Measurements from ENCODE around the gene MND1. TPM values are rescaled to one million over a fixed set of nuclear protein-coding genes. Genes with fewer than 3 reads are reported as not detected.

Gene MND1
- total and polyA plus RNA-seq, 8 donors = 0.25 to 0.70 (median 0.35) TPM; not detected in 3

GRCh38 chr4:153374442-153374841, 30.0 kb downstream of the MND1 start:
- no peak for FAIRE-seq
- Histone ChIP-seq H3K9me3 (no peaks in the 10 kb centered on the region), H3K27ac (no peak overlapping the region), H3K27me3 (no peaks in the 10 kb centered on the region), H3K4me1 (no peaks in the 10 kb centered on the region), H3K36me3 (no peaks in the 10 kb centered on the region), H3K4me3 (no peak overlapping the region)
- DNase-seq = no peak
- 78% methylated on average over 2 of the region's 2 CpGs for WGBS, 2 donors
- TF ChIP-seq, protein P1, sequence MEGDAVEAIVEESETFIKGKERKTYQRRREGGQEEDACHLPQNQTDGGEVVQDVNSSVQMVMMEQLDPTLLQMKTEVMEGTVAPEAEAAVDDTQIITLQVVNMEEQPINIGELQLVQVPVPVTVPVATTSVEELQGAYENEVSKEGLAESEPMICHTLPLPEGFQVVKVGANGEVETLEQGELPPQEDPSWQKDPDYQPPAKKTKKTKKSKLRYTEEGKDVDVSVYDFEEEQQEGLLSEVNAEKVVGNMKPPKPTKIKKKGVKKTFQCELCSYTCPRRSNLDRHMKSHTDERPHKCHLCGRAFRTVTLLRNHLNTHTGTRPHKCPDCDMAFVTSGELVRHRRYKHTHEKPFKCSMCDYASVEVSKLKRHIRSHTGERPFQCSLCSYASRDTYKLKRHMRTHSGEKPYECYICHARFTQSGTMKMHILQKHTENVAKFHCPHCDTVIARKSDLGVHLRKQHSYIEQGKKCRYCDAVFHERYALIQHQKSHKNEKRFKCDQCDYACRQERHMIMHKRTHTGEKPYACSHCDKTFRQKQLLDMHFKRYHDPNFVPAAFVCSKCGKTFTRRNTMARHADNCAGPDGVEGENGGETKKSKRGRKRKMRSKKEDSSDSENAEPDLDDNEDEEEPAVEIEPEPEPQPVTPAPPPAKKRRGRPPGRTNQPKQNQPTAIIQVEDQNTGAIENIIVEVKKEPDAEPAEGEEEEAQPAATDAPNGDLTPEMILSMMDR (IDR thresholded peaks at IDR 0.05) = no peak
- no peak for ATAC-seq
- intact Hi-C loops (cut with DNase I) = no loop called here

GRCh38 chr4:153375303-153375702, 30.8 kb downstream of the MND1 start:
- H3K4me3 ChIP-seq = no peak overlapping the region
- H3K4me1 ChIP-seq = no peaks in the 10 kb centered on the region
- ATAC-seq = no peak
- H3K27ac ChIP-seq = no peak overlapping the region
- WGBS, 2 donors = 92 to 100% methylated on average over 1 of the region's 1 CpG
- TF ChIP-seq, protein P1 (IDR thresholded peaks at IDR 0.05) = no peak
- H3K36me3 ChIP-seq = no peaks in the 10 kb centered on the region
- no peak for FAIRE-seq
- no peaks in the 10 kb centered on the region for H3K9me3 ChIP-seq
- H3K27me3 ChIP-seq = no peaks in the 10 kb centered on the region
- no peak for DNase-seq
- intact Hi-C loops (cut with DNase I) = no loop called here

GRCh38 chr4:153383131-153383530, 38.6 kb downstream of the MND1 start:
- Histone ChIP-seq H3K4me1 (no peaks in the 10 kb centered on the region), H3K27me3 (no peaks in the 10 kb centered on the region), H3K27ac (no peak overlapping the region), H3K9me3 (no peaks in the 10 kb centered on the region), H3K4me3 (no peak overlapping the region), H3K36me3 (no peaks in the 10 kb centered on the region)
- intact Hi-C loops (cut with DNase I) = no loop called here
- DNase-seq (no peak), FAIRE-seq (no peak), ATAC-seq (no peak)
- TF ChIP-seq, protein P1 (IDR thresholded peaks at IDR 0.05) = no peak
- WGBS, 2 donors = 84 to 85% methylated on average over 4 of the region's 4 CpGs

- 100% methylated on average over 1 of the region's 1 CpG for WGBS, 2 donors
- H3K27ac ChIP-seq = no peak overlapping the region
- no peaks in the 10 kb centered on the region for H3K27me3 ChIP-seq
- H3K4me1 ChIP-seq = no peaks in the 10 kb centered on the region
- DNase-seq (no peak), ATAC-seq (no peak), FAIRE-seq (no peak)
- H3K4me3 ChIP-seq = no peak overlapping the region
- H3K9me3 ChIP-seq = no peaks in the 10 kb centered on the region
- H3K36me3 ChIP-seq = no peaks in the 10 kb centered on the region
- intact Hi-C loops (cut with DNase I) = no loop called here
- TF ChIP-seq, protein P1 (IDR thresholded peaks at IDR 0.05) = no peak
These were observed 39.7 kb downstream of the MND1 start for GRCh38 chr4:153384160-153384559.

DNA sequence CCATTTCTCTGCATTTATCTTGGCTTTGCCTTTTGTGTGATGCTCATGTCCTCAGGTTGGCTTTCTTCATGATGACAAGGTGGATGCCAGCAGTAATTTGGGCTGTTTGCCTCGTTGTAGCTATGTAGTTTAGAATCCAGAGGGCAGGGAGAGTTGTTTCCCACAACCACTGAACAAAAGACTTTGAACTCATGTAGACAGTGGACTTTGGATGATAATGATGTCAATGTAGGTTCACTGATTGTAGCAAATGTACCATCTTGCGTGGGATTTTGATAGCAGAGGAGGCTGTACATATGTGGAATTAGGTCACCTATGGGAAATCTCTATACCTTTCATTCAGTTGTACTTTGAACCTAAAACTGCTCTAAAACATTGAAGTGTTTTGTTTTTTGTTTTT, 41.3 kb downstream of the MND1 start:
- Histone ChIP-seq H3K9me3 (no peaks in the 10 kb centered on the region), H3K27ac (no peak overlapping the region), H3K27me3 (no peaks in the 10 kb centered on the region), H3K36me3 (no peaks in the 10 kb centered on the region), H3K4me3 (no peak overlapping the region), H3K4me1 (no peaks in the 10 kb centered on the region)
- TF ChIP-seq, protein P1 (IDR thresholded peaks at IDR 0.05) = no peak
- no peak for ATAC-seq
- WGBS, 2 donors = 81 to 86% methylated on average over 2 of the region's 2 CpGs
- FAIRE-seq = no peak
- DNase-seq = no peak
- intact Hi-C loops (cut with DNase I) = no loop called here

Data from pancreas (tissue), 10 donors.